Aorta (tissue), 5 donors: ENCODE results near the gene BAK1. TPM values are rescaled to one million over a fixed set of nuclear protein-coding genes. Genes with fewer than 3 reads are reported as not detected.
"Not testable (repeated sequence)": the region's sequence is repeated elsewhere in the genome, so short reads cannot be mapped to it uniquely, and the experiment has no call there.

Experiments used
- ATAC-seq: fragments of 200-7000 bp; cut with Tn5 transposase; one replicate; pipeline ENCODE4 v1.9.1; 2022; ENCODE audit warnings: moderate library complexity; ENCODE audit not compliant: low FRiP score
- DNase-seq, 2 donors: peaks; one replicate each; pipeline ENCODE4 v3.0.0-alpha.2; 2020
- H3K27ac ChIP-seq, 2 donors: one replicate each; pipeline ENCODE4 v1.5.1; 2013; ENCODE audit warnings: low read length in 2 of 2, mild to moderate bottlenecking in 2 of 2, moderate library complexity in 2 of 2, control low read depth in 1 of 2, inconsistent platforms in 1 of 2, low read depth in 1 of 2
- H3K27me3 ChIP-seq, 2 donors: one replicate each; pipeline ENCODE4 v1.6.1; 2013; ENCODE audit warnings: control low read depth in 1 of 2, low read length in 1 of 2, mild to moderate bottlenecking in 1 of 2, moderate library complexity in 1 of 2; ENCODE audit not compliant: insufficient read depth in 2 of 2, control insufficient read depth in 1 of 2
- H3K36me3 ChIP-seq, 2 donors: one replicate each; pipeline ENCODE4 v1.6.1; 2013; ENCODE audit warnings: control low read depth in 1 of 2, low read length in 1 of 2, mild to moderate bottlenecking in 1 of 2; ENCODE audit not compliant: insufficient read depth in 2 of 2, control insufficient read depth in 1 of 2
- H3K4me1 ChIP-seq, 2 donors: one replicate each; pipeline ENCODE4 v1.6.1; 2013; ENCODE audit warnings: low read length in 2 of 2, control low read depth in 1 of 2, mild to moderate bottlenecking in 1 of 2, moderate library complexity in 1 of 2; ENCODE audit not compliant: insufficient read depth in 2 of 2, control insufficient read depth in 1 of 2
- H3K4me3 ChIP-seq, 2 donors: one replicate each; pipeline ENCODE4 v1.5.1; 2013; ENCODE audit warnings: low read length in 2 of 2, control low read depth in 1 of 2, mild to moderate bottlenecking in 1 of 2
- H3K9me3 ChIP-seq: one replicate; pipeline ENCODE4 v1.6.1; 2013; ENCODE audit warnings: mild to moderate bottlenecking, low read length; ENCODE audit not compliant: control insufficient read depth
- WGBS, 2 donors: extraction: QIAGEN DNeasy Blood & Tissue Kit; methylation state at CpG; one replicate each; pipeline ENCODE4 v1.1.7; 2013; 5-methylcytosine and 5-hydroxymethylcytosine counted together
- intact Hi-C, 2 donors: fragments of 100-400 bp; cut with DNase I; formaldehyde crosslinking; loops; one replicate each; pipeline versions ENCODE4 v1.14.2 to v1.15.0; 2022
- polyA plus RNA-seq, 2 donors: library from polyadenylated mRNA; stranded (reverse); fragments of 200-250 nt; gene quantifications; one replicate each; pipeline ENCODE4 v1.2.3, GENCODE V29; 2013
- total RNA-seq, 2 donors: library from RNA; stranded (reverse); fragmentation: NEBNext Ultra II Directional; extraction: Animal tissue kit (Norgen Biotek cat#: 25700); gene quantifications; one replicate each; pipeline ENCODE4 v1.2.1, GENCODE V29; 2021
- donor health status: healthy with polysubstance abuse.
- donor health status: Bipolar disorder and iron deficiency.
- donor health status: DM: no; HTN: no; CAD: no.
- donor health status: DM: no; HTN: no; CAD: no.
- donor health status: DM: yes; HTN: yes; CAD: no.

BAK1 gene
- total and polyA plus RNA-seq, 4 donors = 12.4 to 21.8 (median 14.2) TPM

DNA sequence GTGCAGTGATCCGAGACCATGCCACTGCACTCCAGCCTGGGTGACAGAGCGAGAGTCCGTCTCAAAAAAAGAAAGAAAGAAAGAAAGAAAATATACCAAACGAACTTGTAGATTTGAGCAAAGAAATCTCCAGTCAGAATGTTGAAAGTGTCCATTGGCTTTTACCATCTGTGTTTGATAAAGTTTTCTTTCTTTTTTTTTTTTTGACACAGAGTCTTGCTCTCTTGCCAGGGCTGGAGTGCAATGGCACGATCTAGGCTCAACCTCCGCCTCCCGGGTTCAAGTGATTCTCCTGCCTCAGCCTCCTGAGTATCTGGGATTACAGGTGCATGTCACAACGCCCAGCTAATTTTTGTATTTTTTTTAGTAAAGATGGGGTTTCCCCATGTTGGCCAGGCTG lies 21.3 kb downstream of the BAK1 start:
- intact Hi-C loops = no loop called here
- WGBS, 2 donors = 93% methylated on average over 8 of the region's 8 CpGs
- ATAC-seq (no peak), DNase-seq (no peak)
- Histone ChIP-seq H3K9me3 (no peaks in the 10 kb centered on the region), H3K27me3 (no peaks in the 10 kb centered on the region), H3K4me3 (no peak overlapping the region), H3K27ac (no peak overlapping the region), H3K4me1 (no peaks in the 10 kb centered on the region), H3K36me3 (no peaks in the 10 kb centered on the region)

DNA sequence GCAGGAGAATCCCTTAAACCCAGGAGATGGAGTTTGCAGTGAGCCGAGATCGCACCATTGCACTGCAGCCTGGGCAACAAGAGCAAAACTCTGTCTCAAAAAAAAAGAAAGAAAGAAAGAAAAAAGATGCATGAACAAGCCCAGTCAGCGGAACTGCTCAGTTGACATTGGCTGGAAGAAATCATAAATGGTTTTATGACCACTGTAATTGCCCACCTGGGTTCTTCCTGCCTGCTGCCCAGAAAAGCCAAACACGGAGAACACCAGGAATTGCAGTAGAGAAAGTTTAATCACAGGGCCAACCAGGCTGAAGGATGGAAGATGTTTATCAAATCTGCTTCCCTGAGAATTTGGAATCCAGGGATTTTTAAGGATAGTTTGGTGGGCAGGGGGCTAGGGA lies 22.7 kb downstream of the BAK1 start:
- DNase-seq (no peak), ATAC-seq (no peak)
- WGBS, 2 donors = 91 to 96% methylated on average over 4 of the region's 4 CpGs
- Histone ChIP-seq H3K4me3 (no peak overlapping the region), H3K27ac (no peak overlapping the region), H3K36me3 (no peaks in the 10 kb centered on the region), H3K9me3 (no peaks in the 10 kb centered on the region), H3K4me1 (no peaks in the 10 kb centered on the region), H3K27me3 (no peaks in the 10 kb centered on the region)
- intact Hi-C loops = no loop called here

DNA sequence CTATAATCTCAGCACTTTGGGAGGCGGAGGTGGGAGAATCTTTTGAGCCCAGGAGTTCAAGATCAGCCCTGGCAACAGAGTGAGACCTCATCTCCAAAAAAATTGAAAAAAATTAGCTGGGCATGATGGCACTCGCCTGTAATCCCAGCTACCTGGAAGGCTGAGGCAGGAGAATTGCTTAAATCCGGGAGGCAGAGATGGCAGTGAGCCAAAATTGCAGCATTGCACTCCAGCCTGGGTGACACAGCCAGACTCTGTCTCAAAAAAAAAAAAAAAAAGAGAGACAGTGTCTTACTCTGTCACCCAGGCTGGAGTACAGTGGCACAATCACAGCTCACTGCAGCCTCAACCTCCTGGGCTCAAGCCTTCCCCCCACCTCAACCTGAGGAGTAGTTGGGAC lies 27.2 kb downstream of the BAK1 start:
- DNase-seq, H3K9me3 ChIP-seq, H3K4me1 ChIP-seq, ATAC-seq, H3K27me3 ChIP-seq, H3K27ac ChIP-seq, H3K36me3 ChIP-seq, intact Hi-C loops, H3K4me3 ChIP-seq: not testable (repeated sequence)
- WGBS, 2 donors = 53 to 56% methylated on average over 3 of the region's 3 CpGs

DNA sequence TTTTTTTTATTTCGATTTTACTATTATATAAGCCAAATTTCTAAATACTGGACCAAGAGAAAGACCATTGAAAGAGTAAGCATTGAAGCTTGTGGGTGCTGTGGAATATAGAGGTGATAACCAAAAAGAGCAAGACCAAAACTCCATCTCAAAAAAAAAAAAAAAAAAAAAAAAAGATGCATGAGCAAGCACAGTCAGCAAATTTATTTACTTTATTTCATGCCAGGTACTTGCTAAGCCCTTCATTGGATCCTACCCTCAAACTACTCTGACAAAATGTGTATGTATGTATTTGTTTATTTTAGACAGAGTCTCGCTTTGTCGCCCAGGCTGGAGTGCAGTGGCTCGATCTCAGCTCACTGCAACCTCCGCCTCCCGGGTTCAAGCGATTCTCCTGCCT lies 27.8 kb downstream of the BAK1 start:
- no peak overlapping the region for H3K4me3 ChIP-seq
- WGBS, 2 donors = 91 to 93% methylated on average over 7 of the region's 7 CpGs
- no peaks in the 10 kb centered on the region for H3K4me1 ChIP-seq
- no peak for DNase-seq
- intact Hi-C loops = no loop called here
- no peaks in the 10 kb centered on the region for H3K36me3 ChIP-seq
- ATAC-seq = no peak
- no peak overlapping the region for H3K27ac ChIP-seq
- H3K27me3 ChIP-seq = no peaks in the 10 kb centered on the region
- no peaks in the 10 kb centered on the region for H3K9me3 ChIP-seq

DNA sequence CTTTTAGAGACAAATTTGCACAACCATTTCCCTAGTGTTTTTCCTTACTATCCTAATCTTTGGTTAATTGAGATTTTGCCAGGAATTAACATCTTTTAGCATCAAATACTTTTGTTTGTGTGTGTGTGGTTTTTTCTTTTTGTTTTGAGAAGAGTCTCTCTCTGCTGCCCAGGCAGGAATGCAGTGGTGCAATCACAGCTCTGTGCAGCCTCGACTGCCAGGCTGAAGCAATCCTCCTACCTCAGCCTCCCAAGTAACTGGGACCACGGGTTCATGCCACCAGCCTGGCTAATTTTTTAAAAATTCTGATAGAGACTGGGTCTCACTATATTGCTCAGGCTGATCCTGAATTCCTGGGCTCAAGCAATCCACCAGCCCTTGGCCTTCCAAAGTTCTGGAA lies 28.5 kb downstream of the BAK1 start:
- no peaks in the 10 kb centered on the region for H3K27me3 ChIP-seq
- 71 to 79% methylated on average over 2 of the region's 2 CpGs for WGBS, 2 donors
- no peak overlapping the region for H3K27ac ChIP-seq
- DNase-seq = no peak
- intact Hi-C loops = no loop called here
- H3K4me3 ChIP-seq = no peak overlapping the region
- no peak for ATAC-seq
- no peaks in the 10 kb centered on the region for H3K36me3 ChIP-seq
- no peaks in the 10 kb centered on the region for H3K4me1 ChIP-seq
- H3K9me3 ChIP-seq = no peaks in the 10 kb centered on the region

DNA sequence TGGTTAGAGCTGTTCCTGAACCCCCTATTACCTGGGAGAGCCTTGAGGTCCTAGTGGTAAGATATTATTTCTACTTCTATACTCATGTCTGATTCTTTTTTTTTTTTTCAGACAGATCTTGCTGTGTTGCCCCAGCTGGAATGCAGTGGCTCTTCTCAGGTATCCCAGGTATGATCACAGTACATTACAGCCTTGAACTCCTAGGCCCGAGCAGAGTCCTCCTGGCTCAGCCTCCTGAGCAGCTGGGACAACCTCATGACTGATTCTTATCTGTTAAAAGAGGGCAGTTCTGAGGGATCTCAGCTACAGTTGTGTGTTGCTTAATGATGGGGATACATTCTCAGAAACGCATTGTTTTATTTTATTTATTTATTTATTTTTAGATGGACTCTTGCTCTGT lies 30.2 kb downstream of the BAK1 start:
- DNase-seq (no peak), ATAC-seq (no peak)
- Histone ChIP-seq H3K4me1 (no peaks in the 10 kb centered on the region), H3K9me3 (no peaks in the 10 kb centered on the region), H3K4me3 (no peak overlapping the region), H3K27me3 (no peaks in the 10 kb centered on the region), H3K27ac (no peak overlapping the region), H3K36me3 (no peaks in the 10 kb centered on the region)
- intact Hi-C loops = no loop called here
- WGBS, 2 donors = 90 to 92% methylated on average over 2 of the region's 2 CpGs

DNA sequence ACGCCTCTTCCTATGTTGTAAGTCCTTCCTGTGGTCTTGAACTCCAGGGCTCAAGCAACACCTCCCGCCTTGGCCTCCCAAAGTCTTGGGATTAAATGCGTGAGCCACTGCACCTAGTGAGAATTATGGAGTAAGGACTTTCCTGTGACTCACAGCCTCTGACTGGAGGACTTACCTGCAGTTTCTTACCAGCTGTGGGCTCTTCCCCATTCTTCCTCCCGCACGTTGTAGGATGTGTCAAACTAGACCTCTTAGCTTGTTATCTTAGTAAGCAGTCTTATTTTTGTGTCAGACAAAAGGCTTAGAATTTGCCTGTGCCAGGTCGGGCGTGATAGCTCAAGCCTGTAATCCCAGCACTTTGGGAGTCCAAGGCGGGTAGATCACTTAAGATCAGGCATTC lies 30.9 kb downstream of the BAK1 start:
- intact Hi-C loops = no loop called here
- H3K4me1 ChIP-seq = no peaks in the 10 kb centered on the region
- no peak overlapping the region for H3K27ac ChIP-seq
- no peak for ATAC-seq
- no peak overlapping the region for H3K4me3 ChIP-seq
- 89% methylated on average over 8 of the region's 8 CpGs for WGBS, 2 donors
- no peaks in the 10 kb centered on the region for H3K9me3 ChIP-seq
- no peak for DNase-seq
- no peaks in the 10 kb centered on the region for H3K36me3 ChIP-seq
- no peaks in the 10 kb centered on the region for H3K27me3 ChIP-seq

DNA sequence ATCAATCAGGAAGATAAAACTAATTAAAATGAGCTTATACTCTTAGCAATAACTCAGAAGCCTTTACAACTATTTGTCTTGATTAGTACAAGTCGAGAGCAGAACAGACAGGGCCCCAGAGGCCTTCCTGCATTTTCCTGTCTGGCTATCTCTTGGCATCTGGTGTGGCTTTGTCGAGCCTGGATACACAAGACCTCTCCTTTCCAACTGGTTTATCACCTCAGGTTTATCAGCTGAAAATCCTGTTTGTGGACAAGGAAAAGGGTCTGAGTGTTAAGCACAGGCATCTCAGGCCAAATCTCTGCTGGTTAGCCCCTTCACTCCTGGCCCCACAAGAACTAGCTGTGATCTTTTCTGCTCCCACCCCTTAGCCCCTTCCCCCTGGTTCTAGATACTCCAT lies 32.6 kb downstream of the BAK1 start:
- H3K4me1 ChIP-seq = no peaks in the 10 kb centered on the region
- H3K36me3 ChIP-seq = no peaks in the 10 kb centered on the region
- 25 to 37% methylated on average over 2 of the region's 2 CpGs for WGBS, 2 donors
- H3K27me3 ChIP-seq = no peaks in the 10 kb centered on the region
- no peaks in the 10 kb centered on the region for H3K9me3 ChIP-seq
- DNase-seq = no peak
- intact Hi-C loops = no loop called here
- no peak for ATAC-seq
- H3K27ac ChIP-seq = no peak overlapping the region
- no peak overlapping the region for H3K4me3 ChIP-seq

DNA sequence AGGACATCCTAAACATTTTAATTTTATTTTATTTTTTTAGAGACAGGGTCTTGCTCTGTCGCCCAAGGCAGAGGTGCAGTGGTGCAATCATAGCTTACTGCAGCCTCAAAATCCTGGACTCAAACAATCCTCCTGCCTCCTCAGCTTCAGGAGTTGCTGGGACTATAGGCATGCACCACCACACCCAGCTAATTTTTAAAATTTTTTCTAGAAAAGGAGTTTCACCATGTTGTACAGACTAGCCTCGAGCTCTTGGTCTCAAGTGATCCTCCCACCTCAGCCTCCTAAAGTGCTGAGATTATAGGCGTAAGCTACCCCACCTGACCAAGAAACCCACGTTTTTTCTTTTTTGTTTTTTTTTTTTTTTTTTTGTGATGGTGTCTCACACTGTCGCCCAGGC lies 33.3 kb downstream of the BAK1 start:
- Histone ChIP-seq H3K4me1 (no peaks in the 10 kb centered on the region), H3K36me3 (no peaks in the 10 kb centered on the region), H3K9me3 (no peaks in the 10 kb centered on the region), H3K27ac (no peak overlapping the region), H3K27me3 (no peaks in the 10 kb centered on the region), H3K4me3 (no peak overlapping the region)
- 77% methylated on average over 5 of the region's 5 CpGs for WGBS, 2 donors
- ATAC-seq (no peak), DNase-seq (no peak)
- intact Hi-C loops = no loop called here
